ENCODE data around the gene ACE. TPM values are rescaled to one million over a fixed set of nuclear protein-coding genes. Genes with fewer than 3 reads are reported as not detected.

The ACE gene
- total and polyA plus RNA-seq, 2 experiments from 2014 or later = 0.82 to 9.1 TPM

- no peaks in the 10 kb centered on the region for H3K79me2 ChIP-seq (replicated peaks; ENCODE audit: insufficient read depth)
- H3K4me3 Mint-ChIP-seq = no peak overlapping the region
- no peaks in the 10 kb centered on the region for H3K36me3 Mint-ChIP-seq (ENCODE audit: low read depth)
- peaks cover 7% of the 10 kb centered on the region for H3K27me3 Mint-ChIP-seq (ENCODE audit: insufficient read depth, low read depth, poor library complexity)
- H3K27me3 ChIP-seq (ENCODE audit: insufficient read depth) = no peaks in the 10 kb centered on the region
- H2AFZ ChIP-seq = no peak overlapping the region
- no peaks in the 10 kb centered on the region for H4K20me1 ChIP-seq (replicated peaks; ENCODE audit: insufficient read depth)
- TF ChIP-seq POLR2AphosphoS5 (IDR thresholded peaks at IDR 0.05; ENCODE audit: low read depth) (no peak), ZNF331 (CRISPR knock-in tag; IDR thresholded peaks at IDR 0.05; ENCODE audit: low read depth) (no peak), ZNF462 (CRISPR knock-in tag; IDR thresholded peaks at IDR 0.05) (no peak), STAT1 (IDR thresholded peaks at IDR 0.05; ENCODE audit: unreplicated experiment) (no peak), EZH2 (IDR thresholded peaks at IDR 0.05; ENCODE audit: low read depth, unreplicated experiment) (no peak), ETS1 (IDR thresholded peaks at IDR 0.05) (no peak), JUNB (IDR thresholded peaks at IDR 0.05; ENCODE audit: unreplicated experiment) (no peak), CREB1 (CRISPR knock-in tag; IDR thresholded peaks at IDR 0.05; ENCODE audit: low read depth) (no peak), REST (IDR thresholded peaks at IDR 0.05; ENCODE audit: unreplicated experiment) (no peak), NANOG (IDR thresholded peaks at IDR 0.05; ENCODE audit: borderline replicate concordance) (no peak)
- no peak overlapping the region for H3K27ac ChIP-seq (ENCODE audit: low read depth)
- H3K36me3 ChIP-seq (ENCODE audit: insufficient read depth) = no peaks in the 10 kb centered on the region
- H3K4me3 ChIP-seq = no peak overlapping the region
- H3K4me2 ChIP-seq = no peak overlapping the region
- H3F3A ChIP-seq (replicated peaks; ENCODE audit: low read depth) = no peaks in the 10 kb centered on the region
- H3K4me1 Mint-ChIP-seq = peaks cover 20% of the 10 kb centered on the region
- H3K27ac Mint-ChIP-seq = no peak overlapping the region
- no peak for ATAC-seq
- H3K9me3 Mint-ChIP-seq = no peaks in the 10 kb centered on the region; the same call in 2 of the 3 replicates
- H3K4me1 ChIP-seq (ENCODE audit: insufficient read depth) = 0 out of 2 replicates have a peak, but pooled peaks cover 4% of the 10 kb centered on the region
- H3K9me2 ChIP-seq (ENCODE audit: insufficient read depth) = no peaks in the 10 kb centered on the region
- no peak for DNase-seq (ENCODE audit: low spot score)
Observed at GRCh38 chr17:63517825-63518534, 41.1 kb downstream of the ACE start.
